Activated CD4-positive, alpha-beta T cell treated with anti-CD3 and anti-CD28 coated beads, Interleukin-2, amount 50 U/mL, for 1 hour (primary cell): ENCODE measurements around the gene MS4A8.
"Not testable (repeated sequence)": the region's sequence is repeated elsewhere in the genome, so short reads cannot be mapped to it uniquely, and the experiment has no call there.

Source experiments
- DNase-seq: peaks from one replicate; pipeline ENCODE4 v3.0.0-alpha.2; 2020

Gene MS4A8

DNA sequence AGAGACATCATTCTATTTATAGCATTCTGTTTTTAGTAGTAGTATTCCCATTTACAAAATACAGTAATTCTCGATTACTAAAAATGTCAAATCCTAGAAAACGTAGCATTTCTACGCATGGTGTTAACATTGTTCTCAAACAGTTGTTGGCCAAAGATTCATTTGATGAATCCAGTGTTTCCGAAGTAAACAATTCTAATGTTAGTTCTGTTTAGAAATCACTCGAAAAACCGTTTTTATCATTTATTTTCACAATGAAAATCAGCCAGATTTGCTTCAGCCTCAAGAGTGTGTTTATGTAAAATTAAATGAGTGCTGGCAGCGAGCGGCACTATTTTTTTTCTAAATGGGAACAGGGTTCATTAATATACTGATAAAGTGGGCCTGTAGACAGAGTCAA is 32.2 kb downstream of the MS4A8 start:
- DNase-seq: no peak

DNA sequence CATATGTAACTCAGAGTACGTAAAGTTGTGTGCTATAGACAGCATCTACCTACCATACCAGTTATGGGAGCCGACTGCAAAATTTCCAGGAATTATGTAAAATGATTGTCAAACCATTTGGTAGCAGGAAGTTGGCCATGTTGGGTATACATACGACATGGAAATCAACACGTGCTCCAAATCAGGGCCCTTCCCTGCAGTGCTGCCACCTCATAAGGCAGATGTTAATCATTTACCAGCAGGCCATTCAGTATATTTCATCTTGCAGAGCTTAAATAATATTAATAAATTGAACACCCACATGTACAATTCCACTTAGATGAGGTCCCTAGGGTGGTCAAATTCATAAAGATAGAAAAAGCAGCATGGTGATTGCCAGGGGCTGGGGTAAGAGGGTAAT is 34.9 kb downstream of the MS4A8 start:
- no peak for DNase-seq

GRCh38 chr11:60739114-60739513 is 39.7 kb downstream of the MS4A8 start:
- DNase-seq: no peak

GRCh38 chr11:60740573-60740972 is 41.2 kb downstream of the MS4A8 start:
- no peak for DNase-seq

GRCh38 chr11:60741421-60741820 is 42.0 kb downstream of the MS4A8 start:
- no peak for DNase-seq

DNA sequence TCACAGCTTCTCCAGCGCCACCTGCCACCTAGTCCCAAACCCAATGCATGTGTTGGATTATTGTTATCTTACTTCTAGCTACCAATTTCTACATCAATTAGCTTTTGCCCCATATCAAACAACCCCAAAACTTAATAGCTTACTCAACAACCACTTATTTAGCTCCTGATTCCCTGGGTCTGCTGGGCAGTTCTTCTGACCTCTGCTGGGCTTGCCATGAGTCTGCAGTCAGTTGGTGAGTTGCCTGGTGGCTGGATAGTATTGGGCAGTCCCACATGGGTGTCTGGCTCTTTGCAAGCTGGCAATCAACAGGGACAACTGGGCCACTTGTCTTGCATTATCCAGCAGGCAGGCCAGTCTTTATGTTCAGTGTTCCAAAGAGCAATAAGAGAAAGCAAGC is 43.6 kb downstream of the MS4A8 start:
- DNase-seq: no peak

DNA sequence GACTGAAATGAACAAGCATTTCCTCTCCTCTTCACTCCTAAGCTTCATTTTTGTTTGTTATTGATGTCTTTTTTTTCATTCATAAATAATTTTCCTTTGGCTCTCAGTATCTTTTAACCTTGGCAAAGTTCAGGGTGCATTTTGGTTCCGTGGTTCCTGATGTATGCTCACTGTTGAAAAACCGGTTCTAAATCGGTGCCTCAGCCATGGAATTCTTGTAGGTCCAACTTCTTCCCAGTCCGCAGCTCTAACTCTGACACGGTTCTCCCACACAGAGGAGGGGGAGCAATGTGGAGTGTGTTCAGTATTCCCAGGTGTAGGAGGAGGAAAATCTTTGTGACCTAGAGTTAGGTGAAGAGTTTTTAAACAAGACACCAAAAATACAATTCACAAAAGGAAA is 44.7 kb downstream of the MS4A8 start:
- no peak for DNase-seq

DNA sequence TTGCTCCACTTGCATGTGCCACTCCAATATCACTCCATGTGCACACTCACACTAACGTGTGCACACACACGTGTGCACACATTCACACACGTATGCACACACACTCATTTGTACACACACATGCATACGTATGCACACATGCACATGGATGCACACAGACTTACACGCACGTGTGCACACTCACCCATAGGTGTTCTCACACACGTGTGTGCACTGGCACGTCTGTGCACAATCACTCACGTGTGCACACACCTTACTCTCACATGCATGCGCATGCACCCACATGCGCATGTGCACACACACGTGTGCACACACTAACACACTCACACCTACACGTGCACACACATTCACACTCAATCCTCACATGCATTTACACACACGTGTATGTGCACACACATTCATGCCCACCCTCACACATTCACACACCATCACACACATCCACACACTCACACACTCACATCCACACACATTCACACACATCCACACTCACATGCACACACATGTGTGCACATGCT is 48.0 kb downstream of the MS4A8 start:
- DNase-seq: no peak

DNA sequence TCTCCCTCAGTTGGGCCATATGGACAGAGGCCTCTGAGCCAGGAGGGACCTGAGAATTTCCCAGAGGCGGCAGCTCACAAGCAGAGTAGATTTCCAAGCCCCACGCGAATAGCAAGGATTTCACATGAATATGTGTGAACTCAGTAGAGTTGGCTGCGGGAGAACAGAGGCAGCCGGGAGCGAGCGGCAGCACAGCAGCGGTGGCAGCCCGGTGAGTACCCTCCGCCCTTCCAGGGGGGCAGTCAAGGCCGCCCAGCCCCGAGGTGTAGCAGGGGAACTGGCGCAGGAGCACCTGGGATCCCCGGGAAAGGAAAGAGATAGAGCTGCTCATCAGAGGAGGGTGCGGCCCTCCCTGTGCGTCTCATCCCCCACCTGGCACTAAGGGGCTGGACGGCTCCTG is 48.8 kb downstream of the MS4A8 start:
- no peak for DNase-seq

GRCh38 chr11:60748821-60749220 is 49.4 kb downstream of the MS4A8 start:
- no peak for DNase-seq

- no peak for DNase-seq
These were observed 51.5 kb downstream of the MS4A8 start for GRCh38 chr11:60750911-60751310.

GRCh38 chr11:60753309-60753708 is 53.9 kb downstream of the MS4A8 start:
- DNase-seq: no peak

DNA sequence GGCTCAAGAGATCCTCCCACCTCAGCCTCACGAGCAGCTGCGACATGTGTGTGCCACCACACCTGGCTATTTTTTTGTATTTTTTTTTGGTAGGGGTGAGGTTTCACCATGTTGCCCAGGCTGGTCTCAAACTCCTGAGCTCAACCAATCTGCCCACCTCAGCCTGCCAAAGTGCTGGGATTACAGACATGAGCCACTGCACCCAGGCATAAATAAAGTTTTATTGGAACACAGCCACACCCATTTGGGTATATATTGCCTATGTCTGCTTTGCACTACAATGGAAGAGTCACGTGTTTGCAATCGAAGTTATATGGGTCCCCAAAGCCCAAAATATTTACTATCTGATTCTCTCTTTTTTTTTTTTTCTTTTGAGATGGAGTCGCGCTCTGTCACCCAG is 55.5 kb downstream of the MS4A8 start:
- DNase-seq: no peak

GRCh38 chr11:60756307-60757032 is 57.1 kb downstream of the MS4A8 start, which contains the start of gene MS4A15:
Gene MS4A15 (plus strand): TSS chr11:60756867. CDS start chr11:60763734, 6,867 bp downstream.
- DNase-seq: no peak

GRCh38 chr11:60757231-60757800 is 57.9 kb downstream of the MS4A8 start:
- DNase-seq: no peak

GRCh38 chr11:60758671-60759070 is 59.3 kb downstream of the MS4A8 start:
- not testable (repeated sequence) for DNase-seq

- not testable (repeated sequence) for DNase-seq
These were observed 60.2 kb downstream of the MS4A8 start for GRCh38 chr11:60759438-60760225.

DNA sequence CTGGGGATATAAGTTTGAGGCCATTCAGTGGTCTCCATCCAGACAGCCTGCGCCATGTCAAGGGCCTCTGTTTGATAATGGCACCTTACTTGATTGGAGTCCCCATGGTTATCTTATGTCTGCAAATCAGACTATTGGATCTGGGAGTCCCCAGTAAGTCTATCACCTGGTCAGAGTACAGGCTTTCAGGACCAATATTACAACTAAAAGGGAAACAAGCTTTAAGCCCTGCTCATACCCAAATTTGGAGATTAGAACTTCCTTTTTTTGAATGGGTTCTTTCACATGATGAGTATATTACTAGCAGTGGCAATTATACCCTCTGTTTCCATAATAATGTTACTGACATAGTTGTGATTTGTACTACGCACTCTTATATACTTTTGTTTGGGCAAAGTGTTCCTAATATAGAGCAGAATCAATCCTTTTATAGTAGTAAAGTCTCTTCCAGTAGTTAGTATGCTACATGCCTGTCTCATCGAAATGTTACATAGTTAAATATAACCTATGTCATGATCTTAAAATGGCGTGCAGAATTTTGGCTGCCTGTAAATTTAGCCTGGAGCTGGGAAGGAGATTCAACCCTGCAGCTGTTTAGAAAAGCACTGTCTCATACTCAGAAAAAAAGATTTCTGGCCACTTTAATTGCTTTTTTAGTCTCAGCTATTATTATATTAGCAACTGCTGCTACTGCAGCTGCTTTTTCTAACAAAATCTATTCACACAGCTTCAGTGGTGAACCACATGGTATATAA is 62.2 kb downstream of the MS4A8 start:
- DNase-seq: no peak

GRCh38 chr11:60762851-60763691 is 63.7 kb downstream of the MS4A8 start:
- no peak for DNase-seq

DNA sequence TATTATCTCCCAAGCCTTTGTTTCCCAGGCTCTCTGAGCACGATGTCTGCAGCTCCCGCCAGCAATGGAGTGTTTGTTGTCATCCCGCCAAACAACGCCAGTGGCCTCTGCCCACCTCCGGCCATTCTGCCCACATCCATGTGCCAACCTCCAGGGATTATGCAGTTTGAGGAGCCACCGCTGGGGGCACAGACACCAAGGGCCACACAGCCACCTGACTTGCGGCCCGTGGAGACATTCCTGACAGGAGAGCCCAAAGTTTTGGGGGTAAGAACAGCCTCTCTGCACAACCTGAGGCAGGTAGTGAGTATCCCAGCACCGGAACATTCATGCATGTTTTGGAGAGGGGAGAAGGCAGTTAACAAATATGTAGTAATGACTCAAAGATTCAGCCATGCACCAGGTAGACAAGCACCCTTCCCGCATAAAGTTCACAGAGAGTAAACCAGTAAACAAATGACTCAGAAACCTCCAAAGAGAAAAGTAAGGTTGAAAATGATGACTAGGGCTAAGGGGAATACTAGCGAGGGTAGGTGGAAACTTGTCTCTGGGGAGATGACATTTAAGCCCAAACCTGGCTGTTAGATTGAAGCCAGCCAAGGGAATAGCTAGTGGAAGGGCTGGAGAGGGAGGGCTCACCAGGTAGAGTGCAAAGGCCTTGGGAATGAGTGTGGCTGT is 64.4 kb downstream of the MS4A8 start:
- no peak for DNase-seq

GRCh38 chr11:60764879-60765278 is 65.5 kb downstream of the MS4A8 start:
- no peak for DNase-seq
